GM12878 (cell line): ENCODE results near the gene ATG3. TPM values are rescaled to one million over a fixed set of nuclear protein-coding genes. Genes with fewer than 3 reads are reported as not detected.
"Not testable (repeated sequence)": the region's sequence is repeated elsewhere in the genome, so short reads cannot be mapped to it uniquely, and the experiment has no call there.

Experiments used
- ATAC-seq: fragments of 200-7000 bp; cut with Tn5 transposase; 3 replicates; pipeline ENCODE4 v1.9.1; 2020; ENCODE audit warnings: mild to moderate bottlenecking, moderate library complexity
- BruUV-seq: library from RNA; stranded (reverse); fragments of 400-500 nt; replicated peaks from 2 replicates; lab custom pipeline; 2021; lab: Mats Ljungman, UMichigan
- CTCF ChIA-PET: fragments of 300-600 bp; sonication (Branson Sonifier 250); formaldehyde crosslinking; extraction: SDS; loops from one replicate; lab custom pipeline; 2021; ENCODE audit warnings: inconsistent platforms; lab: Yijun Ruan, JAX
- POLR2A ChIA-PET: fragments of 350-600 bp; formaldehyde crosslinking; extraction: SDS; loops from one replicate; lab custom pipeline; 2021; ENCODE audit warnings: inconsistent platforms; lab: Charles Lee
- RAD21 ChIA-PET: fragments of 300-600 bp; sonication (Branson Sonifier 250); formaldehyde crosslinking; loops from one replicate; lab custom pipeline; 2023; ENCODE audit warnings: antibody characterized with exemption; ENCODE audit not compliant: unreplicated experiment; lab: Charles Lee
- SMC1A ChIA-PET: fragments of 300-600 bp; sonication (Branson Sonifier 250); formaldehyde crosslinking; loops from one replicate; lab custom pipeline; 2023; ENCODE audit not compliant: unreplicated experiment, uncharacterized antibody; lab: Charles Lee
- DNase-seq: peaks from one replicate; pipeline ENCODE4 v3.0.0-alpha.2; 2011; ENCODE audit warnings: low read depth, low spot score
- FAIRE-seq: peaks from 3 replicates; lab custom pipeline; 2011; peaks lifted over from hg19 to GRCh38; lab: Jason Lieb, UNC
- H2AFZ ChIP-seq: 2 replicates; pipeline ENCODE4 v1.6.0; 2011; ENCODE audit warnings: low read depth, low read length, control low read depth; ENCODE audit not compliant: control insufficient read depth
- H3K27ac ChIP-seq: 2 replicates; pipeline ENCODE4 v1.5.1; 2011; ENCODE audit warnings: control low read depth; ENCODE audit not compliant: control insufficient read depth, insufficient read depth
- H3K27me3 ChIP-seq, 2 experiments: replicated peaks in 1 of 2; 2 replicates each; pipeline versions ENCODE4 v1.6.0 to v1.6.1; 2011; ENCODE audit warnings: low read length in 1 of 2; ENCODE audit not compliant: control insufficient read depth in 2 of 2, insufficient read depth in 2 of 2
- H3K36me3 ChIP-seq, 2 experiments: 2 replicates each; pipeline ENCODE4 v1.5.1; 2011; ENCODE audit warnings: low read length in 1 of 2; ENCODE audit not compliant: control insufficient read depth in 2 of 2, insufficient read depth in 2 of 2
- H3K4me1 ChIP-seq: 2 replicates; pipeline ENCODE4 v1.6.1; 2011; ENCODE audit warnings: mild to moderate bottlenecking, low read length, moderate library complexity, mixed read lengths; ENCODE audit not compliant: control insufficient read depth, insufficient read depth
- H3K4me2 ChIP-seq: 2 replicates; pipeline ENCODE4 v1.6.0; 2011; ENCODE audit warnings: control low read depth; ENCODE audit not compliant: control insufficient read depth, insufficient read depth
- H3K4me3 ChIP-seq: fragments of 200-600 bp; sonication (generic); 2 replicates; pipeline ENCODE4 v1.5.1; 2016
- H3K79me2 ChIP-seq: 2 replicates; pipeline ENCODE4 v1.6.0; 2011; ENCODE audit warnings: low read length; ENCODE audit not compliant: control insufficient read depth, insufficient read depth
- H3K9ac ChIP-seq: 2 replicates; pipeline ENCODE4 v1.8.0; 2011; ENCODE audit warnings: low read length, control low read depth, mixed read lengths; ENCODE audit not compliant: control insufficient read depth, insufficient read depth
- H3K9me3 ChIP-seq: replicated peaks from 3 replicates; pipeline ENCODE4 v1.5.1; 2011; ENCODE audit warnings: mild to moderate bottlenecking, low read length; ENCODE audit not compliant: control insufficient read depth, insufficient read depth
- H4K20me1 ChIP-seq: 2 replicates; pipeline ENCODE4 v1.6.0; 2011; ENCODE audit not compliant: control insufficient read depth, insufficient read depth
- HDGF ChIP-seq: fragments of 450-650 bp; IDR thresholded peaks from 2 replicates; pipeline ENCODE4 v1.6.1; 2016; ENCODE audit warnings: antibody characterized with exemption
- MLLT1 ChIP-seq: fragments of 450-650 bp; IDR thresholded peaks from 2 replicates; pipeline ENCODE4 v1.6.1; 2016; ENCODE audit warnings: mild to moderate bottlenecking
- NBN ChIP-seq: fragments of 450-650 bp; IDR thresholded peaks from 2 replicates; pipeline ENCODE4 v1.6.1; 2016
- NR2F1 ChIP-seq: fragments of 450-650 bp; conservative IDR thresholded peaks from 2 replicates; pipeline ENCODE4 v1.6.1; 2017; ENCODE audit warnings: mild to moderate bottlenecking
- ZNF217 ChIP-seq: fragments of 450-650 bp; IDR thresholded peaks from 2 replicates; pipeline ENCODE4 v1.6.1; 2017; ENCODE audit warnings: antibody characterized with exemption, mild to moderate bottlenecking
- WGBS: methylation state at CpG from one replicate; pipeline ENCODE4 v1.1.6; 2016; ENCODE audit warnings: low lambda C conversion rate; ENCODE audit not compliant: insufficient replicate concordance, insufficient coverage; ENCODE audit errors: missing lambda C conversion rate; 5-methylcytosine and 5-hydroxymethylcytosine counted together
- in situ Hi-C: fragments of 300-500 bp; cut with MboI; formaldehyde crosslinking; loops from 9 replicates; pipeline ENCODE4 v1.14.3; 2018; ENCODE audit warnings: mixed read lengths
- intact Hi-C: fragments of 100-400 bp; cut with micrococcal nuclease; formaldehyde crosslinking; loops from one replicate; pipeline ENCODE4 v1.14.2; 2022; ENCODE audit not compliant: unreplicated experiment
- polyA plus RNA-seq, 11 experiments: library from polyadenylated mRNA; depleted of rRNA in 4 of 11; unstranded in 6 of 11; stranded (reverse) in 5 of 11; fragments of >200 nt; fragmentation: Nextera tagmentation in 4 of 11; fragmentation: Illumina TruSeq in 1 of 11; extraction: Ambion mirVana in 4 of 11; extraction: Trizol in 1 of 11; gene quantifications; 1 replicate in 1 of 11; 2 replicates in 10 of 11; pipeline versions ENCODE4 v1.2.1 to v1.2.3, GENCODE V29; 2011 to 2016; ENCODE audit warnings: inconsistent platforms in 2 of 11, missing spikeins in 2 of 11, low read depth in 1 of 11
- total RNA-seq, 4 experiments: library from RNA; depleted of rRNA in 3 of 4; stranded (reverse); fragments of >200 nt in 3 of 4; fragmentation: Illumina TruSeq in 1 of 4; extraction: Trizol in 1 of 4; gene quantifications; 2 replicates each; pipeline versions ENCODE4 v1.2.1 to v1.2.3, GENCODE V29; 2013 to 2021

The ATG3 gene
- total and polyA plus RNA-seq, 10 of the 15 experiments (the other 5 are each of a cell fraction or from before 2014, with no cell fraction given), result 49.8 to 97.0 (median 63.6) TPM

- H3K9me3 ChIP-seq, H3K27me3 ChIP-seq, H3K9ac ChIP-seq, H4K20me1 ChIP-seq, DNase-seq, H3K36me3 ChIP-seq, in situ Hi-C loops, BruUV-seq, H2AFZ ChIP-seq, FAIRE-seq, ATAC-seq: not testable (repeated sequence)
- CTCF ChIA-PET, result interaction anchor here (1.6 to 3.7 kb wide), 2 partner anchors 20 to 168 kb away, joined by 4 to 10 read pairs; no protein-coding TSS in a partner anchor
- Histone ChIP-seq H3K79me2 (peaks cover 98% of the 10 kb centered on the region), H3K4me1 (peaks cover 12% of the 10 kb centered on the region; the same call in 1 of the 2 replicates), H3K4me2 (peak overlapping the region; percentile 81), H3K4me3 (peak overlapping the region; percentile 62), H3K27ac (0 out of 2 replicates have a peak overlapping the region, but pooled peaks have one; percentile 23)
- POLR2A ChIA-PET, result interaction anchor here (0.7 to 1.1 kb wide), 3 partner anchors 19 to 379 kb away, joined by 3 to 4 read pairs (median 3); no protein-coding TSS in a partner anchor
- WGBS, result 94% methylated on average over 3 of the region's 3 CpGs
- RAD21 ChIA-PET, result interaction anchor here (1.0 to 14.4 kb wide), 4 partner anchors 24 to 379 kb away, joined by 3 to 262 read pairs (median 62); partner anchors contain the start of gene CD200
- SMC1A ChIA-PET, result interaction anchor here (1.2 to 12.0 kb wide), 5 partner anchors 7 to 34 kb away, joined by 3 to 143 read pairs (median 57); partner anchors contain the start of gene BTLA
- intact Hi-C loops, result loop anchor here (10.0 kb wide), 1 partner anchor 360 kb away; the partner anchor contains the start of gene GCSAM
- TF ChIP-seq HDGF (0 out of 2 replicates have a peak, but pooled peaks have one; percentile 37), ZNF217 (peak; percentile 51; the same call in 1 of the 2 replicates), NBN (0 out of 2 replicates have a peak, but pooled peaks have one; percentile 10), NR2F1 (peak; percentile 40), MLLT1 (peak; percentile 21; the same call in 1 of the 2 replicates)
Measured at GRCh38 chr3:112494448-112494767, 67.4 kb downstream of the ATG3 start.
